GM23338 (cell line): ENCODE measurements around the gene NARS2.

ENCODE experiments used
- CREB1 ChIP-seq: fragments of 250-450 bp; sonication (Bioruptor Pico); IDR thresholded peaks from 2 replicates; pipeline ENCODE4 v1.5.0; 2020; ENCODE audit warnings: low read depth, mild to moderate bottlenecking, moderate library complexity
- EZH2 ChIP-seq: fragments of 200-600 bp; sonication (generic); IDR thresholded peaks from one replicate; pipeline ENCODE4 v1.8.0; 2017; ENCODE audit warnings: antibody characterized with exemption, mild to moderate bottlenecking, low read depth; ENCODE audit not compliant: unreplicated experiment
- EZH2phosphoT487 ChIP-seq: fragments of 200-600 bp; sonication (generic); IDR thresholded peaks from one replicate; pipeline ENCODE4 v1.8.1; 2018; ENCODE audit warnings: antibody characterized with exemption; ENCODE audit not compliant: unreplicated experiment
- JUNB ChIP-seq: IDR thresholded peaks from one replicate; pipeline ENCODE4 v1.6.1; 2016; ENCODE audit warnings: antibody characterized with exemption; ENCODE audit not compliant: unreplicated experiment
- NANOG ChIP-seq: IDR thresholded peaks from 2 replicates; pipeline ENCODE4 v1.6.1; 2016; ENCODE audit warnings: antibody characterized with exemption, borderline replicate concordance
- POLR2AphosphoS5 ChIP-seq: IDR thresholded peaks from 2 replicates; pipeline ENCODE4 v1.6.1; 2016; ENCODE audit warnings: antibody characterized with exemption, low read depth
- STAT1 ChIP-seq: IDR thresholded peaks from one replicate; pipeline ENCODE4 v1.6.1; 2016; ENCODE audit warnings: antibody characterized with exemption; ENCODE audit not compliant: unreplicated experiment
- ZNF114 ChIP-seq: fragments of 250-450 bp; sonication (Bioruptor Pico); IDR thresholded peaks from 2 replicates; pipeline ENCODE4 v1.5.0; 2020; ENCODE audit warnings: mild to moderate bottlenecking, moderate library complexity
- ZNF331 ChIP-seq: fragments of 250-450 bp; sonication (Bioruptor Pico); IDR thresholded peaks from 2 replicates; pipeline ENCODE4 v1.5.0; 2020; ENCODE audit warnings: low read depth, mild to moderate bottlenecking, moderate library complexity
- TF ChIP-seq, protein P1 (sequence below), 2 experiments: fragments of 200-600 bp in 1 of 2; sonication (generic) in 1 of 2; conservative IDR thresholded peaks; 2 replicates each; pipeline versions ENCODE4 v1.5.1 to v1.6.1; 2016 to 2017; ENCODE audit warnings: antibody characterized with exemption in 2 of 2, low read depth in 2 of 2, mild to moderate bottlenecking in 2 of 2, moderate library complexity in 1 of 2
- TF ChIP-seq, protein P2 (sequence below): IDR thresholded peaks from one replicate; pipeline ENCODE4 v1.6.1; 2018; ENCODE audit warnings: antibody characterized with exemption; ENCODE audit not compliant: unreplicated experiment
- TF ChIP-seq, protein P3 (sequence below): IDR thresholded peaks from 2 replicates; pipeline ENCODE4 v1.6.1; 2016; ENCODE audit warnings: antibody characterized with exemption

DNA sequence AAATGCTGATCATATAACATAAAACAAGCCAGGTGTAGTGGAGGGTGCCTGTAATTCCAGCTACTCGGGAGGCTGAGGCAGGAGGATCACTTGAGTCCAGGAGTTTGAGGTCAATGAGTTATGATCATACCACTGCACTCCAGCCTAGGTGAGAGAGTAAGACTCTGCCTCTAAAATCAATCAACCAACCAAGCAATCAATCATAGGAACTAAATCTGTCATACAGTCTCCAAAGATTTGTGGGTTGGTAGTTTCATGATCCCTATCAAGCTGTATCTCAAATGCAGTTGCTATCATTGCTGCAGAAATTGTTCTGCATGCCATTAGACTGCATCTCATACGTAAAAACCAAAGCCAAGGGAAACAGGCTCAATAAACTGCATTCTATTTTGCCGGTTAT lies 33.1 kb downstream of the NARS2 start:
- TF ChIP-seq, protein P1, sequence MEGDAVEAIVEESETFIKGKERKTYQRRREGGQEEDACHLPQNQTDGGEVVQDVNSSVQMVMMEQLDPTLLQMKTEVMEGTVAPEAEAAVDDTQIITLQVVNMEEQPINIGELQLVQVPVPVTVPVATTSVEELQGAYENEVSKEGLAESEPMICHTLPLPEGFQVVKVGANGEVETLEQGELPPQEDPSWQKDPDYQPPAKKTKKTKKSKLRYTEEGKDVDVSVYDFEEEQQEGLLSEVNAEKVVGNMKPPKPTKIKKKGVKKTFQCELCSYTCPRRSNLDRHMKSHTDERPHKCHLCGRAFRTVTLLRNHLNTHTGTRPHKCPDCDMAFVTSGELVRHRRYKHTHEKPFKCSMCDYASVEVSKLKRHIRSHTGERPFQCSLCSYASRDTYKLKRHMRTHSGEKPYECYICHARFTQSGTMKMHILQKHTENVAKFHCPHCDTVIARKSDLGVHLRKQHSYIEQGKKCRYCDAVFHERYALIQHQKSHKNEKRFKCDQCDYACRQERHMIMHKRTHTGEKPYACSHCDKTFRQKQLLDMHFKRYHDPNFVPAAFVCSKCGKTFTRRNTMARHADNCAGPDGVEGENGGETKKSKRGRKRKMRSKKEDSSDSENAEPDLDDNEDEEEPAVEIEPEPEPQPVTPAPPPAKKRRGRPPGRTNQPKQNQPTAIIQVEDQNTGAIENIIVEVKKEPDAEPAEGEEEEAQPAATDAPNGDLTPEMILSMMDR (conservative IDR thresholded peaks at IDR 0.05; ENCODE audit: low read depth in 2 of 2) = no peak
- no peak for TF ChIP-seq EZH2
- TF ChIP-seq, protein P2, sequence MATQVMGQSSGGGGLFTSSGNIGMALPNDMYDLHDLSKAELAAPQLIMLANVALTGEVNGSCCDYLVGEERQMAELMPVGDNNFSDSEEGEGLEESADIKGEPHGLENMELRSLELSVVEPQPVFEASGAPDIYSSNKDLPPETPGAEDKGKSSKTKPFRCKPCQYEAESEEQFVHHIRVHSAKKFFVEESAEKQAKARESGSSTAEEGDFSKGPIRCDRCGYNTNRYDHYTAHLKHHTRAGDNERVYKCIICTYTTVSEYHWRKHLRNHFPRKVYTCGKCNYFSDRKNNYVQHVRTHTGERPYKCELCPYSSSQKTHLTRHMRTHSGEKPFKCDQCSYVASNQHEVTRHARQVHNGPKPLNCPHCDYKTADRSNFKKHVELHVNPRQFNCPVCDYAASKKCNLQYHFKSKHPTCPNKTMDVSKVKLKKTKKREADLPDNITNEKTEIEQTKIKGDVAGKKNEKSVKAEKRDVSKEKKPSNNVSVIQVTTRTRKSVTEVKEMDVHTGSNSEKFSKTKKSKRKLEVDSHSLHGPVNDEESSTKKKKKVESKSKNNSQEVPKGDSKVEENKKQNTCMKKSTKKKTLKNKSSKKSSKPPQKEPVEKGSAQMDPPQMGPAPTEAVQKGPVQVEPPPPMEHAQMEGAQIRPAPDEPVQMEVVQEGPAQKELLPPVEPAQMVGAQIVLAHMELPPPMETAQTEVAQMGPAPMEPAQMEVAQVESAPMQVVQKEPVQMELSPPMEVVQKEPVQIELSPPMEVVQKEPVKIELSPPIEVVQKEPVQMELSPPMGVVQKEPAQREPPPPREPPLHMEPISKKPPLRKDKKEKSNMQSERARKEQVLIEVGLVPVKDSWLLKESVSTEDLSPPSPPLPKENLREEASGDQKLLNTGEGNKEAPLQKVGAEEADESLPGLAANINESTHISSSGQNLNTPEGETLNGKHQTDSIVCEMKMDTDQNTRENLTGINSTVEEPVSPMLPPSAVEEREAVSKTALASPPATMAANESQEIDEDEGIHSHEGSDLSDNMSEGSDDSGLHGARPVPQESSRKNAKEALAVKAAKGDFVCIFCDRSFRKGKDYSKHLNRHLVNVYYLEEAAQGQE = no peak
- no peak for TF ChIP-seq POLR2AphosphoS5
- no peak for TF ChIP-seq EZH2phosphoT487
- TF ChIP-seq, protein P3, sequence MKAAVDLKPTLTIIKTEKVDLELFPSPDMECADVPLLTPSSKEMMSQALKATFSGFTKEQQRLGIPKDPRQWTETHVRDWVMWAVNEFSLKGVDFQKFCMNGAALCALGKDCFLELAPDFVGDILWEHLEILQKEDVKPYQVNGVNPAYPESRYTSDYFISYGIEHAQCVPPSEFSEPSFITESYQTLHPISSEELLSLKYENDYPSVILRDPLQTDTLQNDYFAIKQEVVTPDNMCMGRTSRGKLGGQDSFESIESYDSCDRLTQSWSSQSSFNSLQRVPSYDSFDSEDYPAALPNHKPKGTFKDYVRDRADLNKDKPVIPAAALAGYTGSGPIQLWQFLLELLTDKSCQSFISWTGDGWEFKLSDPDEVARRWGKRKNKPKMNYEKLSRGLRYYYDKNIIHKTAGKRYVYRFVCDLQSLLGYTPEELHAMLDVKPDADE = no peak
- TF ChIP-seq JUNB = no peak
- no peak for TF ChIP-seq ZNF331 (CRISPR knock-in tag)
- TF ChIP-seq CREB1 (CRISPR knock-in tag) = no peak
- no peak for TF ChIP-seq ZNF114 (CRISPR knock-in tag)
- no peak for TF ChIP-seq STAT1
- no peak for TF ChIP-seq NANOG
